Heart left ventricle (tissue), 13 donors: Measurements from ENCODE around the gene UBE2E2.

ENCODE experiments used
- CTCF ChIP-seq, 12 donors: fragments of 200-600 bp; sonication (generic) in 4 of 12; IDR thresholded peaks; one replicate each; pipeline versions ENCODE4 v1.5.0 to v1.8.0; 2018 to 2022; ENCODE audit warnings: antibody characterized with exemption in 12 of 12, mild to moderate bottlenecking in 5 of 12
- POLR2A ChIP-seq, 2 donors: fragments of 450-650 bp; IDR thresholded peaks; one replicate each; pipeline ENCODE4 v1.6.1; 2017; ENCODE audit warnings: antibody characterized with exemption in 2 of 2, mild to moderate bottlenecking in 2 of 2, moderate library complexity in 2 of 2
- donor health status: ischemic (EF 13 %, LVEDD 7.1; RV severe dilation, severe dysfunction).
- donor health status: DM: no; HTN: yes; CAD: no.
- donor health status: DM: no; HTN: no; CAD: no.
- donor health status: ischemic (EF 25% LVEDD 6.9; RV normal size, moderate dysfunction).
- donor health status: ischemic (EF 25% LVEDD 5.7; RV mildly dilated, moderate dysfunction).
- donor health status: ischemic (EF 35%, LVEDD 5.7; RV mildly dilated, moderate dysfunction).
- donor health status: nonischemic (EF 11% LVEDD 7.7; RV severe dilation, severe dysfunction).
- donor health status: DM: yes; HTN: yes; CAD: no.
- donor health status: PGD.
- donor health status: ischemic (EF 29% LVEDD 5.4; RV normal size, mild dysfunction).
- donor health status: nonischemic (EF 23%, LVEDD 6.1; RV moderate dilation, normal function).

GRCh38 chr3:23435318-23435717 is 232.2 kb downstream of the UBE2E2 start:
- no peak for TF ChIP-seq CTCF (IDR thresholded peaks at IDR 0.05)
- TF ChIP-seq POLR2A (IDR thresholded peaks at IDR 0.05) = no peak
